ENCODE results near the gene TBC1D22A. TPM values are rescaled to one million over a fixed set of nuclear protein-coding genes. Genes with fewer than 3 reads are reported as not detected.

The TBC1D22A gene
- total RNA-seq, 2 donors from 2014 or later, result 21.0 to 27.9 TPM

GRCh38 chr22:46824980-46825544 lies 62.6 kb downstream of the TBC1D22A start:
- H3K4me1 Mint-ChIP-seq, result peaks cover 35% of the 10 kb centered on the region
- Histone ChIP-seq H3K36me3 (ENCODE audit: control insufficient read depth, insufficient read depth, low read length) (peaks cover 37% of the 10 kb centered on the region), H3K9ac (ENCODE audit: extremely low read depth, low read length, poor library complexity, severe bottlenecking) (no peak overlapping the region), H3K27me3 (ENCODE audit: control insufficient read depth, insufficient read depth, low read length, poor library complexity, severe bottlenecking) (no peaks in the 10 kb centered on the region), H3K9me3 (ENCODE audit: control insufficient read depth, low read length) (no peaks in the 10 kb centered on the region), H3K27ac (ENCODE audit: low read depth, low read length) (no peak overlapping the region), H3K4me3 (ENCODE audit: low read length) (no peak overlapping the region), H3K4me1 (ENCODE audit: control insufficient read depth, insufficient read depth, low read length) (no peaks in the 10 kb centered on the region)
- DNase-seq, result peak; percentile 5
- no peak overlapping the region for H3K27ac Mint-ChIP-seq
- peaks cover 2% of the 10 kb centered on the region for H3K9me3 Mint-ChIP-seq
- WGBS, 2 experiments (ENCODE audit: insufficient coverage in 1 of 2, insufficient read length in 1 of 2), result 93 to 98% methylated on average over 9 to 12 of the region's 12 CpGs
- TF ChIP-seq CTCF (conservative IDR thresholded peaks at IDR 0.05), result no peak
- no peaks in the 10 kb centered on the region for H3K27me3 Mint-ChIP-seq (ENCODE audit: insufficient read depth)
- peaks cover 25% of the 10 kb centered on the region for H3K36me3 Mint-ChIP-seq (ENCODE audit: low read depth)
- H3K4me3 Mint-ChIP-seq, result no peak overlapping the region

GRCh38 chr22:46826438-46827135 lies 64.1 kb downstream of the TBC1D22A start:
- peak; percentile 24 for DNase-seq
- no peaks in the 10 kb centered on the region for H3K27me3 ChIP-seq (ENCODE audit: control insufficient read depth, insufficient read depth, low read length, poor library complexity, severe bottlenecking)
- H3K36me3 ChIP-seq (ENCODE audit: control insufficient read depth, insufficient read depth, low read length), result peaks cover 37% of the 10 kb centered on the region
- no peak overlapping the region for H3K27ac ChIP-seq (ENCODE audit: low read depth, low read length)
- Mint-ChIP-seq H3K27me3 (ENCODE audit: insufficient read depth) (no peaks in the 10 kb centered on the region), H3K9me3 (peaks cover 2% of the 10 kb centered on the region), H3K4me3 (no peak overlapping the region), H3K4me1 (peaks cover 27% of the 10 kb centered on the region), H3K36me3 (ENCODE audit: low read depth) (peaks cover 28% of the 10 kb centered on the region), H3K27ac (no peak overlapping the region)
- H3K9ac ChIP-seq (ENCODE audit: extremely low read depth, low read length, poor library complexity, severe bottlenecking), result no peak overlapping the region
- 93 to 97% methylated on average over 9 to 15 of the region's 15 CpGs for WGBS, 2 experiments (ENCODE audit: insufficient coverage in 1 of 2, insufficient read length in 1 of 2)
- no peak overlapping the region for H3K4me3 ChIP-seq (ENCODE audit: low read length)
- H3K4me1 ChIP-seq (ENCODE audit: control insufficient read depth, insufficient read depth, low read length), result no peaks in the 10 kb centered on the region
- no peak for TF ChIP-seq CTCF (conservative IDR thresholded peaks at IDR 0.05)
- no peaks in the 10 kb centered on the region for H3K9me3 ChIP-seq (ENCODE audit: control insufficient read depth, low read length)

- H3K27me3 ChIP-seq (ENCODE audit: control insufficient read depth, insufficient read depth, low read length, poor library complexity, severe bottlenecking), result no peaks in the 10 kb centered on the region
- no peak overlapping the region for H3K27ac ChIP-seq (ENCODE audit: low read depth, low read length)
- H3K36me3 ChIP-seq (ENCODE audit: control insufficient read depth, insufficient read depth, low read length), result peaks cover 37% of the 10 kb centered on the region
- Mint-ChIP-seq H3K4me1 (peaks cover 20% of the 10 kb centered on the region), H3K4me3 (no peak overlapping the region), H3K9me3 (peaks cover 2% of the 10 kb centered on the region), H3K27ac (peak overlapping the region; percentile 86), H3K36me3 (ENCODE audit: low read depth) (peaks cover 28% of the 10 kb centered on the region), H3K27me3 (ENCODE audit: insufficient read depth) (no peaks in the 10 kb centered on the region)
- H3K4me1 ChIP-seq (ENCODE audit: control insufficient read depth, insufficient read depth, low read length), result no peaks in the 10 kb centered on the region
- peak; percentile 93 for DNase-seq
- H3K4me3 ChIP-seq (ENCODE audit: low read length), result no peak overlapping the region
- H3K9ac ChIP-seq (ENCODE audit: extremely low read depth, low read length, poor library complexity, severe bottlenecking), result no peak overlapping the region
- peak; percentile 87 for TF ChIP-seq CTCF (conservative IDR thresholded peaks at IDR 0.05)
- H3K9me3 ChIP-seq (ENCODE audit: control insufficient read depth, low read length), result no peaks in the 10 kb centered on the region
- WGBS, 2 experiments (ENCODE audit: insufficient coverage in 1 of 2, insufficient read length in 1 of 2), result 87% methylated on average over 23 to 25 of the region's 25 CpGs
Measured at GRCh38 chr22:46827136-46827780, 64.8 kb downstream of the TBC1D22A start.

All from endodermal cell (in vitro differentiated cells).